GM19023 (cell line): Measurements from ENCODE around the gene SLC1A6.
"Not testable (repeated sequence)": the region's sequence is repeated elsewhere in the genome, so short reads cannot be mapped to it uniquely, and the experiment has no call there.

Experiments used
- ATAC-seq: cut with Tn5 transposase; IDR thresholded peaks from one replicate; pipeline ENCODE4 v1.9.1; 2021; ENCODE audit warnings: mild to moderate bottlenecking, moderate library complexity; ENCODE audit not compliant: unreplicated experiment

SLC1A6 gene

DNA sequence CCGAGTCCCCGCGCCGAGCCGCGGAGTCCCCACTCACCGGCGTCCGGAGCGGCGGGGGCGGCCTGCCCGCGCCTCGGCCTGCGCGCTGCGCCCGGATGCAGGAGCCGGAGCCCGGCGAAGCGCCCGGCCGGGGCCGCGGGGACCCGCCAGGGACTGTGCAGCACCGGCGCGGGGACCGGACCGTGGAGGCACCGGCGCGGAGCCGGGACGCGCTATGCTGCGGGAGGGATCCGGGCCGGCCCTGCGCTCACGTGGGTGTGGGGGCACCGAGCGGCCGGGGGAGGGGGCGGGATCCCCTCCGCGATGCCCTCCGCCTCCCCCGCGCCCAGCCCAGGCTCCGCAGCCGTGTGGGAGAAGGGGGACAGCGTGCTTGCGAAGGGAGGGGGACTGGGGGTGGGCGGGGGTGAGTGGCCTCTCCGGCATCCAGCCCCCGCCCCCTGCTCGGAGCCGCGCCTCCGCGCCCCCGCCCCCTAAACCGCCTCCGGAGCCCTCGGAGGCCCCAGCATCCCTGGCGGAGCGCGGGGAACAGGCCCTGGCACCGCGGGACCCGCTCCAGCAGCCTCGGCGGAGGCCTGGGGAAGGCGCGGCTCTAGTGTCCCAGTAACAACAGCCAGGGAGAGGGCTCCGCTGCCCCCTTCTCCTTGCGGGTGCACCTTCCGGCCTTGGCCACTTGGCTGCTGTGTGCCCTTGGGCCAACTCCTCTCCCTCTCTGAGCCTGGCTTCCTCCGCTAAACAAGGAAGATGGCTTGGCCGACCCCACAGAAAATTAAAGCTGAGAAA lies at the start of gene SLC1A6:
Gene SLC1A6 (minus strand): TSS at position 389 of the 780 bp plus-strand sequence. CDS start 6,954 bp downstream, outside the sequence.
- ATAC-seq: no peak

DNA sequence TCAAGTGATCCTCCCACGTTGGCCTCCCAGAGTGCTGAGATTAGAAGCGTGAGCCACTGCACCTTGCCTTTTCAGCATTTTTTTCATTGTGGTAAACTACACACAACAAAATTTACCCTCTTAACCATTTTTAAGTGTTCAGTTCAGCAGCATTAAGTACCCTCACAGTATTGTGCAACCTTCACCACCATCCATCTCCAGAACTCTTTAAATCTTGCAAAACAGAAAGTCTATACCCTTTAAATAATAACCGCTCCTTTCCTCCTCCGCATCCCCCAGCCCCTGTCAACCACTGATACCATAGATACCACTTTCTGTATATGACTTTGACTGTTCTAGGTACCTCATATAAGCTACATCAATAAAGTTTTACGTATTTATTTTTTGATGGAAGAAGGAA lies 48.8 kb upstream of the SLC1A6 start:
- ATAC-seq: no peak

- no peak for ATAC-seq
Measured at GRCh38 chr19:15025217-15025616, 45.6 kb upstream of the SLC1A6 start.

- no peak for ATAC-seq
Measured at GRCh38 chr19:15022752-15023151, 43.1 kb upstream of the SLC1A6 start.

GRCh38 chr19:15021286-15022007 lies 41.8 kb upstream of the SLC1A6 start:
- ATAC-seq: no peak

DNA sequence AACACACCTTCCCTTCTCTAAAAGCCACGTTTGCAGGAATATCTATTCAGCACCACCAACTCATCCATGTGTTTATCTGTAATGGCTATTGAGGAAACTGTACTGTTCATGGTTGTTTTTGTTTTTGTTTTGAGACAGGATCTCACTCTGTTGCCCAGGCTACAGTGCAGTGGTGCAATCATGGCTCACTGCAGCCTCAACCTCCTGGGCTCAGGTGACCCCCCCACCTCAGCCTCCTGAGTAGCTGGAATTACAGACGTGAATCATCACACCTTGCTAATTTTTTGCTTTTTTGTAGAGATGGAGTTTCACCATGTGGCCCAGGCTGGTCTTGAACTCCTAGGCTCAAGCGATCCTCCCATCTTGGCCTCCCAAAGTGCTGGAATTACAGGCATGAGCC lies 39.2 kb upstream of the SLC1A6 start:
- not testable (repeated sequence) for ATAC-seq

DNA sequence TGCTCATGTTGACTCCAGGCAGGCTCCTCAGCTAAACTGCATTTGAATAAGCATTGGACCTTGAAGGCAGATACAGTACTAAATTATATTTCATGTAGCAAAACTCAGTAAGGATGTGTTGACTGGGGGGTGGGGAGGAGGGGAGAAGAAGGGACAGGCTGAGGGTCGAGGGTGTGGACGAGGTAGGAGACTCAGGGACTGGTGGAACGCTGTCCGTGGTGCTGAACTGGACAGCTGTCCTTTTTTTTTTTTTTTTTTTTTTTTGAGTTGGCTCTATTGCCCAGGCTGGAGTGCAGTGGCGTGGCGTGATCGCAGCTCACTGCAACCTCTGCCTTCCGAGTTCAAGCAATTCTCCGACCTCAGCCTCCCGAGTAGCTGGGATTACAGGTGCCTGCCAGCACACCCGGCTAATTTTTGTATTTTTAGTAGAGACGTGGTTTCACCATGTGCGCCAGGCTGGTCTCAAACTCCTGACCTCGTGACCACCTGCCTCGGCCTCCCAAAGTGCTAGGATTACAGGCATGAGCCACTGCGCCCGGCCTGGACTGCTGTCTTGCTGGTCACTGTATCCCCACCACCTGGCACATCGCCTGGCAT lies 36.4 kb upstream of the SLC1A6 start:
- ATAC-seq: no peak

GRCh38 chr19:15014579-15014978 lies 34.9 kb upstream of the SLC1A6 start:
- no peak for ATAC-seq

- no peak for ATAC-seq
Measured at GRCh38 chr19:15010501-15011300, 31.0 kb upstream of the SLC1A6 start.

DNA sequence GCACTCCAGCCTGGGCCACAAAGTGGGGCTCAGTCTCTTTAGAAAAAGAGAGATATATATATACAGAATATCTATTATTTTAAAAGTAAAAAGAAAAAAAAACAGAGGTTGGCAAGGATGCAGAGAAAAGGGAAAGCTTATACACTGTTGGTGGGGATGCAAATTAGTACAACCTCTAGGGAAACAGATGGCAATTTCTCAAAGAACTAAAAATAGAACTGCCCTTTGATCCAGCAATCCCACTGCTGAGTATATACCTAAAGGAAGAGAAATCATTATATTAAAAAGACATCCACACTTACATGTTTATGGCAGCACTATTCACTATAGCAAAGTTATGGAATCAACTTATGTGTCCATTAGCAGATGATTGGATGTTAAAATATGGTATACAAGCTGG lies 28.6 kb upstream of the SLC1A6 start:
- ATAC-seq: no peak

DNA sequence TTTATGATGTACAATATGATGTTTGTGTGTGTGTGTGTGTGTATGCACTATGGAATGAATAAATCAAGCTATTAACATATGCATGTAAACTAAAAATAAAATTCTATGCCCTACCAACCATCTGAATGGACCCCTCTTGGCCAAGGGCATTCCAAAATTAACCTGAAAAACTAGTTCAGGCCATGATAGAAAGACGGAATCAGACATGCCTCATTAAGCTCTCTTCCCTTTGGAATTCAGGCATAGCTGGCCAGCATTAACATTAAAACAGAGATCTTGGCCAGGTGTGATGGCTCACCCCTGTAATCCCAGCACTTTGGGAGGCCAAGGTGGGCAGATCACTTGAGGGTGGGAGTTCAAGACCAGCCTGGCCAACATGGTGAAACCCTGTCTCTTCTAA lies 18.3 kb upstream of the SLC1A6 start:
- ATAC-seq: no peak

DNA sequence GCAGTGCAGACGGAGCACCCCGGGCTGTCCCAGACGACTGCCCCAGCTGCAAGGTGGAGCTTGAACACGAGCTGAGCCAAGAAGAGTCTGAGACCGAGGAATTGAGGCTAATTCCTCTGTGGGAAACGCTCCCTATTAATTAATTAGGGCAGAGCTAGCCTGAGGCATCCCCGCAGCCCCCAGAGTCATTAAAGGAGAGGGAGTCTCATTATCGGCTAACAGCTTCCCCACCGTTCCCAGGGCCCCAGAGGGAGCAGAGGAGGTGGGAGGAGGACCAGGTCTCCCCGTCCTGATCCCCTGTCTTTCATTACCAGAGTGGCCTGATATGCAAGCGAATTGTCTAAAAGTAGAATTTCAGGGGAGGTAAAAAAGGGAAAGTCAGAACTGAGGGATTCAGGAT lies 13.1 kb upstream of the SLC1A6 start:
- ATAC-seq: no peak

- ATAC-seq: no peak
Measured at GRCh38 chr19:14985133-14985532, 5.5 kb upstream of the SLC1A6 start.

DNA sequence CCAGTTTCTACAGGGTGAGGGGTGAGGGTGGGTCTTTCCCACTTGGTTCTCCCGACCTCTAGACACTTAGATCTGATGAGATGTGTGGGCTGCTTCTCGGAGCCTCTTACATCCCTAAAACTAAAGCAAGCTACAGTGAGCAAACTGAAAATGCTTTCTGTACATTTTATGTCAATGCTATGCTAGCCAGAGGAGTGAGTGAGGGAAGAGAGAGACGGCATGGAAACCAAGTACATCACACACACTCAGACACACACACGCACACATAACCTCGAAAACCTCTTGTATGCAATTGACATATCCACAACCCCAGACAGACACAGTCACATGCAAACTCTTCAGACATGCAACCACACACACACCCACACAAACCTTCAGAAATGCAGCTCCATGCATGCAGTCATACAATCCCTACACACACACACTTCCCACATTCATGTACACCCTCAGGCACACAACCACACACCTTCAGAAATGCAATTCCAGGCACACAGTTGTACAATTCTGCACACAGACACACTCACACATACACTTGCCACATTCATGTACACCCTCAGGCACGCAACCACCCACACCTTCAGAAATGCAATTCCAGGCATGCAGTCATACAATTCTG lies 1.4 kb downstream of the SLC1A6 start:
- ATAC-seq: no peak

GRCh38 chr19:14977128-14977527 lies 2.5 kb downstream of the SLC1A6 start:
- ATAC-seq: no peak

DNA sequence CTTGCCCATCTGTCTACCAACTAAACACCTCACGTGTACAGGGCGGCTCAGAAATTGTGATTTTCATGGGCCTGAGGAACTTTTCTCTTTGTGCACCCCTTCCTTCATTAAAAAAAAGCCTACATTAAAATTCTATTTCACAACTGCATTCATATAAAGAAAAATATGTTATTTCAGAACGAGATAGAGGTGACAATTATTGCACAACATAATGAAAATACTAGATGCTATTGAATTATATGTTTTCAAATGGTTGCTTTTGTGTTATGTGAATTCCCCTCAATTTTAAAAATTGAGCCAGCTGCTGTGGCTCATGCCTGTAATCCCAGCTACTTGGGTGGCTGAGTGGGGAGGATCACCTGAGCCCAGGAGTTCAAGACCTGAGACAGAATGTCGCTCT lies 5.2 kb downstream of the SLC1A6 start:
- ATAC-seq: no peak

GRCh38 chr19:14972676-14973075 lies 7.0 kb downstream of the SLC1A6 start:
- ATAC-seq: no peak

GRCh38 chr19:14971474-14971873 lies 8.2 kb downstream of the SLC1A6 start:
- ATAC-seq: no peak

DNA sequence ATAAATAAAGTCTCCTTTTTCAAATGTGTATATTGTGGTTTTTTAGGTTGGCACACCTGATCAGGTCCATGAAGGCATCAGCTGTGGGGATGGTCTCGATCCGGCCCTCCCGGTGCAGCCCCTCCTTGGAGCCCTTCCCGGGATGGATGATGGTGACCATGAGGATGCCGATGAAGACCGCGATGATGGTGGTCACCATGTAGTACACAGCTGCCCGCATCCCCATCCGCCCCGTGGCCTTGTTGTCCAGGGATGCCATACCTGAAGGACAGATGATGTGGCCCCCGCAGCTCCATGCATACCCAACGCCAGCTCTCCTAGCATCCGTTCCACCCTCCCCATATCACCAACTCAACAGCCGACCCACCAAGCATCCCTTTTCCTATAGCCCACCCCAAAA lies 11.4 kb downstream of the SLC1A6 start:
- ATAC-seq: no peak

DNA sequence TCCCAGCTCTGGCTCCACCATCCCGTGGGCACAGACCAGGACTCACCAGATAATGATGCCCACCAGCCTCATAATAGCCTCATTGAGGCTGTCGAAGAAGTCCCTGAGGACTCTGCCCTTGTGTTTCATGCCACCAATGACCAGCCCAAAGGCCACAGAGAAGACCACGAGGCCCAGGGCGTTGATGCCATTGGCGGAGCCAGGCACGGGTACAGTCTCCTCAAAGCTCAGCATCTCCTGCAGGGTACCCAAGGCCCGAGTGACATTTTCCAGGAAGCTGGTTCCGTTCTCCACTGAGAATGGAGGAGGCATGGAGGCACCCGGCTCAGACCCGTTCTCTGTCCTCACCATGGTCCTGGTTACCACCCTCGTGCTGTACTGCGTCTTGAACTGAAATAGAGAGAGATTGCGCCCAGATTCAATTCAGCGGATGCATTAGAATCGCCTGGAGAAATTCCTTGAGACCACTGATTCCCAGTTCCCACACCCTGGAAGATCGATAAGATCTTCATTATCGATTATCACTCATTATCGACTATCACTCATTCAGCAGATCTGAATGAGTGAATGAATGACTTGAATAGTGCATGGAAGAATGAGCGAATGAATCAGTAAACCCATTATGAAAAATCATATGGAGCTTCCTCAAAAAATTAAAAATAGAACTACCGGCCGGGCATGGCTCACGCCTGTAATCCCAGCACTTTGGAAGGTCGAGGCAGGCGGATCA lies 17.5 kb downstream of the SLC1A6 start:
- ATAC-seq: no peak
